NCI-H1105 treated with DMSO at 0.1 percent for 48 hours (cell line): ENCODE results near the gene GNL1.

Source experiments
- DNase-seq: peaks from one replicate; lab custom pipeline; 2025; lab: John Stamatoyannopoulos, UW

The GNL1 gene

DNA sequence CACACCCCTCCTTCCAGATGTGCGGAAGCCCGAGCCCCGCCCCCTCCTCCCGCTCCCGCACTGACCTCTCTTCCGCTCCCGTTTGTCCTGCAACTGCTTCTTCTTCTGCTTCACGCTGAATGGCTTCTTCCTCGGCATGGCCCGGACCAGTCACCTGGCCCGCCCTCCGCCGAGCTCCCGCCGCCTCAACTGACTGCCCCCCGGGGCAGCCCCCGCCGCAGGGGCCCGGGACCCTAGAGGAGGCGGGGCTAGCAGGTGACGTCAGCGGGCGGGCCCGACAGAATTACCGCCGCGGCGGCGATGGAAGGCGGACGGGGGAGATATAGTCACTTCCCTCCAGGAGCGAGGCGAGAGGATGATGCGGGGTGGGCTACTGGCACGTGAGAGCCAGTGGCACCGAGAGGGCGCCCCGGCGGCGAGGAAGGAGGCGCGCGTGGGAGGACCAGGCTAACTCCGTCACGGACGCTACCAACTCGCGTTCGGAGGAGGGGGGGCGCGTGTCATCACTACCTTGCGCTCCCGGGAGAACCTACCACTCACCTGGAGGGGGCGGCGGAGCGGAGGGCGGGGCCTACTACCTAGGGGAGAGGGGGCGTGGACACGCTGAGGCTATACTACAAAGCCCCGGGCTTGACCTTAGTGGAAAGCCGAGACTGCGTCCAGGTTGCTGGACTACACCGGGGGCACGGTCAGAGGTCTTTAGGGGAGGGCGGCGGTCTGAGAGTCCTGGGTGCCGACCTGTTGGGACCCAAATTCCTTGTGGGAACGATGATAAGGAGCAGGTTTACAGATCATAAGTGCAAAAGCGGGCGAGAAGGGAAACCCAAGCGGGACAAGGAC is at the start of gene GNL1:
Gene GNL1 (minus strand): TSS at position 424 of the 840 bp plus-strand sequence. CDS start 286 bp downstream, at position 138.
- peak; percentile 86 for DNase-seq

GRCh38 chr6:30603961-30604360 is 47.7 kb upstream of the GNL1 start:
- DNase-seq = no peak

DNA sequence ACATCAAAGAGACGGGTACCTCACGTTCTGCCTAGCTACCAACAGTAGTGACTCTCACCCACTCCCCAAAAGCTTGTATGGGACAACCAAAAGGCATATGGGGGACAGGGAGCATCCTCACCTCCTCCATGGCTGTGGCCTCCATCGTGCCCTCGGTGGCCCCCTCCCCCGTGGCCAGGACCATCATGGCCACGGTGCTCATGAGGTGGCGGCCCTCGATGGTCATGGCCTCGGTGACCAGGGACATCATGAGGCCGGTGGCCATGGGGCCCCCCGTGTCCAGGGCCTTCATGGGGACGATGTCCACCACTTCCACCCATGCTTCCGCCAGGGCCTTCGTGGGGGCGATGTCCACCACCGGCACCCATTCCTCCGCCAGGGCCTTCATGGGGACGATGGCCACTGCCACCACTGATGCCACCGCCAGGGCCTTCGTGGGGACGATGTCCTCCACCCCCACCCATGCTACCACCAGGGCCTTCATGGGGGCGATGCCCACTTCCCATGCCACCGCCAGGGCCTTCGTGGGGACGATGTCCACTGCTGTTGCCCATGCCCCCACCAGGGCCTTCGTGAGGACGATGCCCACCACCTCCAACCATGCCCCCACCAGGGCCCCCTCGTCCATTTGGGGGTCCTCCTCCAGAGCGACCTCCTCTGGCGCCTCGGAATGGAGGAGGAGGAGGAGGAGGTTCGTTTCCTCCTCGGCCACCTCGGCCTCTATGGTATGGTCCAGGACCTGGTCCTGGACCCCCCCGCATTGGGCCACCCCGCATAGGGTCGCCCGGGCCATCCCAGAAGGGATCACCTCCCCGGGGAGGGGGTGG is 45.7 kb upstream of the GNL1 start:
- DNase-seq = no peak

DNA sequence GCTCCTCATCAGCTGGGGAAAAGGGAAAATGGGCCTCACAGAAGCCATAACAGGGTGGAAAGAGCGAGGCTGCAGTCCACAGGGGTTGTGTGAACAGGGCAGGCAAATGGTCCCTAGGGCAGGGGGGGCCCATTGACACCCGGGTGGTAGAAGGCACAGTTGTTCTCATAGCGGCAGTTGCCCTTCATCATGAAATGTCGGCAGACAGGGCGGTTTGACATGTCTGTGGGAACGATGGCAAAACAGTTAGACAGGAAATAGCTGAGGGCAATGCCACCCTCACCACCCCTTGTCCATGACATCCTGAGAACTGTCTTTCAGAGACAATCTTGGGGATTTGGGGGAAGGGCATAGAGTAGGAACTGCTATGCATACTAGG is 45.1 kb upstream of the GNL1 start:
- no peak for DNase-seq

DNA sequence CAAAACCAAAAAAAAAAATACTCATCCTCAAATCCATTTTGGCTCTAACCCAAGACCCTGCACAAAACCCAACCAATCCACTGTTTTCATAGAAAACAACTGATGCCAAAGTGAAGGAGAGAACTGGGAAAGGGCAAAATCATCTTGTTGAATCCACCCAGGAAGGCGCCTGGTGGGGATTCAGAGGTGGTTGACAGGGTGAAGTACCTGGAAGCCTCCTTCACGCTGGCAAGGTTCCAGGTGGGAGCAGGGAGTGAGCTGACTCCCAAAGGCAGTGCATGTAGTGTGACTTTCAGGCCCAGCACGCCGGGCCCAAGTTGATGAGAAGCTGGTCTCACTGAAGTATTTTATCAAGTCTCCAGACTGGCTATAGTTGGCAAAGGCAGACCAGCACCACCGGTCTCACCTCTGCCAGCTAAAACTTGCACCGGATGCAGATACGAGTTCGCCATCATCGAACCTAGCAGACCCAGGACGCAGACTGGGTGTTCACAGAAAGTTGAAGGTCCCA is 44.2 kb upstream of the GNL1 start:
- DNase-seq = peak; percentile 33

GRCh38 chr6:30599625-30600324 is 43.5 kb upstream of the GNL1 start:
- no peak for DNase-seq

GRCh38 chr6:30598912-30599624 is 42.8 kb upstream of the GNL1 start:
- no peak for DNase-seq

- peak; percentile 46 for DNase-seq
Observed at GRCh38 chr6:30597315-30598144, 41.2 kb upstream of the GNL1 start.

DNA sequence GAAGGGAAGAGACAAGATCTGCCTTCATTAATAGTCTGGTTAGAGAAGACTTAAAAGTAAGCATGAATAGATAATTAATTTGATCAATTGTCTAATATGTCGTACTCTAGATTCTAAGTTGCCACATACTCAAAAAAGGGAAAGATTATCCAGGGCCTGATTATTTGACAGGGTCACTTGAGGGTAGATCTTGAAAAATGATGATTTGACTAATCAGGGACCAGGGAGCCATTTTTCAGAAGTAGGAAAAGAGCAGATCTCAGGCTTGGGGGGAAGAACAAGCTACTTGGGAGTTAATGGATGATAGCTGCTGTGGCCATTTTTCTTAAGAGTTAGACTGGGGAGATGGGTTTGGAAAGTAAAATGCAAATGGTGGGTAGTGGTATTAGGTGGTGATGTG is 36.0 kb upstream of the GNL1 start:
- DNase-seq = no peak

DNA sequence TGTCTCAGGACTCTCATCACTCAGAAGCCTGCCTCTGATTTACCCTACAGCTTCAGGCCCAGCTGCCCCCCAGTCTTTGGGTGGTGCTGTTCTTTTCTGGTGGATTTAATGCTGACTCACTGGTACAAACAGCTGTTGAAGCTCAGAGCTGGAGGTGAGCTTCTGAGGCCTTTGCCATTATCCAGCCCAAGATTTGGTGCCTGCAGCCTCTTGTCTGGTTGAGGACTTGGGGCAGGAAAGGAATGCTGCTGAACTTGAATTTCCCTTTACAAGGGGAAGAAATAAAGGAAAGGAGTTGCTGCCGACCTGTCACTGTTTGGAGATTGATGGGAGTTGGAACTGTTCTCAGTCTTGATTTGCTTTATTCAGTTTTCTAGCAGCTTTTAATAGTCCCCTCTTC is 34.7 kb upstream of the GNL1 start:
- no peak for DNase-seq

GRCh38 chr6:30590509-30590908 is 34.2 kb upstream of the GNL1 start:
- no peak for DNase-seq

GRCh38 chr6:30589754-30590358 is 33.6 kb upstream of the GNL1 start:
- DNase-seq = no peak

GRCh38 chr6:30583921-30584320 is 27.6 kb upstream of the GNL1 start:
- no peak for DNase-seq

DNA sequence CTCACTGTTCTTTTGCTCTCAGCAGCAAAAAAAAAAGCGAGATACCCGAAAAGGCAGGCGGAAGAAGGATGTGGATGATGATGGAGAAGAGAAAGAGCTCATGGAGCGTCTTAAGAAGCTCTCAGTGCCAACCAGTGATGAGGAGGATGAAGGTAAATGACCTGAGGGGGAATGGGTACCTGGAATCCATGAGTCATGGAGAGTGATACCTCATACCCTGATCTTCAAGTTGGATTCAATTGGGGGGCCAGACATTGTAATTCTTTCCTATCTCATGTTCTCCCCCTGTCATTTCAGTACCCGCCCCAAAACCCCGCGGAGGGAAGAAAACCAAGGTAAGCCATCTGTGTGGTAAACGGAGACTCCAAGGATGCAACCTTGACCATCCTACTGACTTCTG is 21.8 kb upstream of the GNL1 start:
- DNase-seq = no peak

DNA sequence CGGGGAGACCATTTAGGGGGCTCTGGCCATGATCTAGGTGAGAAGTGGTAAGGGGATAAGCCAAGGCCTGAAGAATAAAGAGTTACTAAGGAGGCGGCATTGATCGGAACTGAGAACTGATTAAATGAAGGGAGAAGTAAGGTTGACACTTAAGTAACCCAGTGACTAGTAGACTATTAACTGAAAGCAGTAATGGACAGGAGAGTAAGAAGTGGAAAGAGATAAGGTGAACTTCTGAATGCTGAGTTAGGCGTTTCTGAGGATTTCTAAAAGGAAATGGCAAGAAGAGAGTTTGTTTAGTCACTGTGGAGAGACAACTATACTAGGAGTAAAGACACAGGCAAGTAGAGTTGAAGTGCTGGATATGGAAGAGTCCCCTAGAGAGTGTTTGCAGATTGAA is 16.8 kb upstream of the GNL1 start:
- DNase-seq = no peak

DNA sequence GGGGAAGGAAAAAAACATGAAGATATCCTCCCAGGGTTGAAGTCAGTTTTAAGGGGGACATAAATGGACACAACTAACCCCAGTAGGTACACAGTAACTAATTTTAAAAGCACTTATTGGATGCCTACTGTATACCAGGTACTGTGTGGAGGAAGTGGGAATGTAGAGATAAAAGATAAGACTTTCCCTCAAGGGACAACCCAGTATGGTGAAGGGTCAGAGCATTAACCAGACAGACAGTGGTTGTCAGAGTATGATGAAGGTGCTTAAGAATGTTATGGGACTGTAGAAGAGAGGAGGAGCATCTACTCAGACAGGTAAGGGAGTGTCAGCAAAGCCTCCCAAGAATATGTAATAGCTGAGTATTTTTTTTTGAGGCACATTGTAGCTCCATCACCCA is 15.9 kb upstream of the GNL1 start:
- DNase-seq = no peak

DNA sequence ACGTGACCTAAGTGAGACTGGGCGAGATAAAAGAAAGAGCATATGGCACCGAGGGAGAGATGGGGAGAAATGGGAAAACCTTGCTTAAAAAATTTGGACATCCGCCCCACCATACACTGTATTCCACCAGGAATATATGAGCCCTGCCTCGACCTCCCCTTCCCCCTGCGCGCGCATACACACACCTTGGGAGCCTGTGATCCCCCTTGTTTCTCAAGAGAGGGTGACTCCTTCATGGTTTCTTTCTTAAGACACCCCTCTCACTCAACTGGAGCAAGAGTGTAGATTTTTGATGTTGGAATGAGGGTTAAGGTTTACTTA is 15.4 kb upstream of the GNL1 start:
- DNase-seq = no peak

- DNase-seq = peak; percentile 94
Observed at GRCh38 chr6:30571075-30571761, 14.9 kb upstream of the GNL1 start, which contains the start of gene ABCF1. Gene ABCF1, plus strand, starts transcription at chr6:30571442. Its CDS starts 46 bp downstream, at chr6:30571488.

- no peak for DNase-seq
Observed at GRCh38 chr6:30570740-30571074, 14.4 kb upstream of the GNL1 start.

DNA sequence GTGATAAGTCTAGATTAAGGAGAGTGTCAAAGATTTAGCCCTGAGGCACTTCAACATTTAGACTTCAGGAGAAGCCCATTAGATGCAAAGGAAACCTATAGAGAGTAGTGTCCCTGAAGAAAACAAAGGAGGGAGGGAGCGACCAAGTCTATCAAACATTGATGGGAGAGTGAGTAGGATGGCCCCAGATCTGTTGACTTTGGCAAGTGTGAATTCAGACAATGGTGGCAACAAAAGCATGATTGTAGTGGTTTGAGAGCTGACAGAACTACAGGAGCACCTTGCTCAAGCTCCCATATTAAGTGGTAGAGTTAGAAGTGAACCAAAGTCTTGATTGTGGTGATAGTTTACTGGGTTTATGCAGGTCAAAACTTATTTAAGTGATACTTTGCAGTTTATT is 14.0 kb upstream of the GNL1 start:
- DNase-seq = no peak
